Hematopoietic multipotent progenitor cell treated with erythropoietin and hydrocortisone succinate and interleukin-3 and kit ligand, for 15 days (in vitro differentiated cells): ENCODE measurements around the gene PCNX4.
A peak's percentile ranks its signal among the peaks of the same experiment; 100 is the strongest.

Experiments used
- DNase-seq: peaks from one replicate; pipeline ENCODE4 v3.0.0-alpha.2; 2015; ENCODE audit warnings: low spot score

PCNX4 gene

GRCh38 chr14:60102389-60102788 is 10.7 kb downstream of the PCNX4 start:
- no peak for DNase-seq

- no peak for DNase-seq
Measured at GRCh38 chr14:60106339-60106738, 14.6 kb downstream of the PCNX4 start.

- DNase-seq, result no peak
Measured at GRCh38 chr14:60107477-60107876, 15.8 kb downstream of the PCNX4 start.

GRCh38 chr14:60111732-60112131 is 20.0 kb downstream of the PCNX4 start:
- no peak for DNase-seq

- no peak for DNase-seq
Measured at GRCh38 chr14:60114881-60115280, 23.2 kb downstream of the PCNX4 start.

GRCh38 chr14:60116181-60116580 is 24.5 kb downstream of the PCNX4 start:
- DNase-seq, result no peak

- no peak for DNase-seq
Measured at GRCh38 chr14:60125918-60126317, 34.2 kb downstream of the PCNX4 start.

GRCh38 chr14:60133487-60133886 is 41.8 kb downstream of the PCNX4 start:
- DNase-seq, result no peak

- DNase-seq, result no peak
Measured at GRCh38 chr14:60134702-60135101, 43.0 kb downstream of the PCNX4 start.

GRCh38 chr14:60151715-60152114 is 60.0 kb downstream of the PCNX4 start:
- DNase-seq, result peak; percentile 54

GRCh38 chr14:60153991-60154390 is 62.3 kb downstream of the PCNX4 start:
- no peak for DNase-seq

GRCh38 chr14:60154671-60155070 is 62.9 kb downstream of the PCNX4 start:
- no peak for DNase-seq

- no peak for DNase-seq
Measured at GRCh38 chr14:60160422-60160821, 68.7 kb downstream of the PCNX4 start.

GRCh38 chr14:60161196-60162107 is 69.7 kb downstream of the PCNX4 start:
- no peak for DNase-seq

GRCh38 chr14:60163693-60164092 is 72.0 kb downstream of the PCNX4 start:
- DNase-seq, result no peak

GRCh38 chr14:60164404-60164711 is 72.6 kb downstream of the PCNX4 start:
- DNase-seq, result peak; percentile 64

- DNase-seq, result peak; percentile 77
Measured at GRCh38 chr14:60164712-60165546, 73.2 kb downstream of the PCNX4 start, which contains the start of gene DHRS7. Gene DHRS7, minus strand, starts transcription at chr14:60165398. Its CDS starts 89 bp downstream, at chr14:60165309.

- no peak for DNase-seq
Measured at GRCh38 chr14:60165547-60165876, 73.8 kb downstream of the PCNX4 start.

GRCh38 chr14:60166142-60166541 is 74.4 kb downstream of the PCNX4 start:
- DNase-seq, result no peak

- no peak for DNase-seq
Measured at GRCh38 chr14:60169722-60170121, 78.0 kb downstream of the PCNX4 start.

- DNase-seq, result no peak
Measured at GRCh38 chr14:60170948-60171347, 79.2 kb downstream of the PCNX4 start.

- DNase-seq, result no peak
Measured at GRCh38 chr14:60171690-60172089, 80.0 kb downstream of the PCNX4 start.
